ENCODE measurements around the gene MRPL33.
A peak's percentile ranks its signal among the peaks of the same experiment; 100 is the strongest.

The MRPL33 gene

GRCh38 chr2:27771548-27772335 lies at the start of gene MRPL33:
TSS of gene MRPL33 (plus strand) at chr2:27771719. CDS start at chr2:27771778, 59 bp downstream.
- peak; percentile 93 to 95 for DNase-seq

- no peak for DNase-seq
These were observed 49.5 kb upstream of the MRPL33 start for GRCh38 chr2:27721884-27722485.

GRCh38 chr2:27723372-27724144 lies 48.0 kb upstream of the MRPL33 start:
- peak; percentile 16 to 34 for DNase-seq

- no peak for DNase-seq
These were observed 47.3 kb upstream of the MRPL33 start for GRCh38 chr2:27724191-27724590.

- DNase-seq: no peak
These were observed 46.4 kb upstream of the MRPL33 start for GRCh38 chr2:27724905-27725701.

- DNase-seq: no peak
These were observed 44.3 kb upstream of the MRPL33 start for GRCh38 chr2:27727257-27727656.

GRCh38 chr2:27728081-27728858 lies 43.2 kb upstream of the MRPL33 start:
- no peak for DNase-seq

- DNase-seq: no peak
These were observed 42.3 kb upstream of the MRPL33 start for GRCh38 chr2:27729198-27729597.

GRCh38 chr2:27729614-27730013 lies 41.9 kb upstream of the MRPL33 start:
- no peak for DNase-seq

GRCh38 chr2:27730261-27730662 lies 41.3 kb upstream of the MRPL33 start:
- DNase-seq: no peak

- no peak for DNase-seq
These were observed 40.4 kb upstream of the MRPL33 start for GRCh38 chr2:27730980-27731691.

- DNase-seq: no peak
These were observed 37.2 kb upstream of the MRPL33 start for GRCh38 chr2:27734305-27734704.

GRCh38 chr2:27735263-27735904 lies 36.1 kb upstream of the MRPL33 start:
- no peak for DNase-seq

GRCh38 chr2:27736031-27736889 lies 35.3 kb upstream of the MRPL33 start:
- no peak for DNase-seq

GRCh38 chr2:27736890-27737204 lies 34.7 kb upstream of the MRPL33 start:
- DNase-seq: no peak

- no peak for DNase-seq
These were observed 33.7 kb upstream of the MRPL33 start for GRCh38 chr2:27737676-27738348.

GRCh38 chr2:27738349-27739057 lies 33.0 kb upstream of the MRPL33 start:
- no peak for DNase-seq

- DNase-seq: no peak
These were observed 32.5 kb upstream of the MRPL33 start for GRCh38 chr2:27739058-27739373.

- no peak for DNase-seq
These were observed 29.8 kb upstream of the MRPL33 start for GRCh38 chr2:27741673-27742072.
